Mucosa of stomach (tissue), 1 donor: Measurements from ENCODE around the gene FTO.
"Not testable (repeated sequence)": the region's sequence is repeated elsewhere in the genome, so short reads cannot be mapped to it uniquely, and the experiment has no call there.

Experiments
- H3K27me3 ChIP-seq: one replicate; pipeline ENCODE4 v1.7.0; 2013; ENCODE audit warnings: mild to moderate bottlenecking, low read length; ENCODE audit not compliant: control insufficient read depth, insufficient read depth
- H3K36me3 ChIP-seq: one replicate; pipeline ENCODE4 v1.7.0; 2013; ENCODE audit warnings: low read length; ENCODE audit not compliant: control insufficient read depth, insufficient read depth
- H3K4me1 ChIP-seq: one replicate; pipeline ENCODE4 v1.7.0; 2013; ENCODE audit warnings: mild to moderate bottlenecking, low read length; ENCODE audit not compliant: control insufficient read depth, insufficient read depth
- H3K4me3 ChIP-seq: one replicate; pipeline ENCODE4 v1.7.0; 2013; ENCODE audit warnings: low read length
- H3K9ac ChIP-seq: one replicate; pipeline ENCODE4 v1.7.0; 2013; ENCODE audit warnings: mild to moderate bottlenecking, low read length, moderate library complexity
- H3K9me3 ChIP-seq: one replicate; pipeline ENCODE4 v1.7.0; 2013; ENCODE audit warnings: mild to moderate bottlenecking, low read length, moderate library complexity; ENCODE audit not compliant: control insufficient read depth
- donor health status: Pancreatic carcinoma.

The FTO gene

GRCh38 chr16:53685334-53685733, 18.6 kb upstream of the FTO start:
- not testable (repeated sequence) for H3K36me3 ChIP-seq, H3K9ac ChIP-seq, H3K4me1 ChIP-seq, H3K27me3 ChIP-seq, H3K9me3 ChIP-seq, H3K4me3 ChIP-seq

DNA sequence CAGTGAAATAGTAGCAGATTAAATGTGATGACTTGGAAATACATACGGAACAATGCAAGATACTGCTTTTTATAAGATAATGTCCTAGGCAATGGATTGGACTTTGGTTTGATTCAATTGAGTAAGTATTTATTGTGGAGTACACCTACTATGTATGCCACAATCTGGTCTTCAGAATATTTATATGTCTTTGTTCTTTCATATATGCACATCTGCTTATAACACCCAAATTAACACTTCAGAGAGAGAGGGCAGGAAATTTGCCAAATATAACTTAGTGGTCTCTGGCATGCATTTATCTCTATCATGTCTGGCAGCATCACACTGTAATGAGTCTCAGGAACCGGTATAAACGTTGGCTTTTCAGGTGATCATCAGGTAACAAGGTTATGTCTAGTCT, 17.2 kb upstream of the FTO start:
- no peaks in the 10 kb centered on the region for H3K9me3 ChIP-seq

GRCh38 chr16:53689636-53690035, 14.3 kb upstream of the FTO start:
- no peaks in the 10 kb centered on the region for H3K36me3 ChIP-seq
- no peaks in the 10 kb centered on the region for H3K4me1 ChIP-seq
- no peak overlapping the region for H3K9ac ChIP-seq
- no peaks in the 10 kb centered on the region for H3K9me3 ChIP-seq
- H3K27me3 ChIP-seq, result no peaks in the 10 kb centered on the region
- H3K4me3 ChIP-seq, result no peak overlapping the region

More for the DNA sequence above, 17.2 kb upstream of the FTO start:
- no peaks in the 10 kb centered on the region for H3K27me3 ChIP-seq
- no peaks in the 10 kb centered on the region for H3K4me1 ChIP-seq
- H3K9ac ChIP-seq, result no peak overlapping the region
- no peak overlapping the region for H3K4me3 ChIP-seq
- H3K36me3 ChIP-seq, result no peaks in the 10 kb centered on the region

DNA sequence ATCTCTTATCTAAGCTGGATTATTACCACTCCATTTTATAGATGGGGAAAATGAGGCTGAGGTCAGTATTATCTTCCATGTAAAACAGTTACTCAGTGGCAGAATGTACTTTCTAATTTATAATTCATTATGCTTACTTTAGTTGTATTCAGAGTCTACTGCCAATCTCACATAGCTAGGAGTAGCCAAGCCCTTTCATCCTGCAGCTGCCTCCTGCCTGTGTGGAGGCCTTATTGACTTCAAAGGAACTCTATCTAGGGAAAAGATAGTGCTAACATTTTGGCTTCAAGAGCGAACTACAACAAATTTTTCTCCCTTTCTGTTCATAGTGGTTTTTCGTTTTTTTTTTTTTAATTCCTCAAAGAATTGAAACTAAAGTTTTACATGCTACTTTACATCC, 13.2 kb upstream of the FTO start:
- no peak overlapping the region for H3K4me3 ChIP-seq
- H3K27me3 ChIP-seq, result no peaks in the 10 kb centered on the region
- no peak overlapping the region for H3K9ac ChIP-seq
- no peaks in the 10 kb centered on the region for H3K9me3 ChIP-seq
- H3K36me3 ChIP-seq, result no peaks in the 10 kb centered on the region
- no peaks in the 10 kb centered on the region for H3K4me1 ChIP-seq

DNA sequence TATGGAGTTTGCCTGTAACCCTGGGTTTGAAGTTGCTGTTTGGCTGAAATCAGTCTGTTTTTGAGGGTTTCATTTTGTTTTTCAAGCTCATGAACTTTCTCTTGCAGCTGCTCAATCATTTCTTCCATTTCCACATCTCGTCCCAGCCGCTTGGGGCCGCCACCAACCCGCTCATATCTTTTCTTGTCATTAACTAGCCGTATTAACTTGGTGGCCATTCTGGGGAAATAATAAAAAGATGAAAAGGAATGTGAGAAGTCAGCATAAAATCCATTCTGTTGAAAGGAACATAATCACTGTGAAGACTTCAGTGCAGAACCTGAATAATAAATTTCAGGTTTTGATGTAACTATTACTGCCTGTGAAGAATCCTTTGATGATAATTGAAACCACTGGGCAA, 11.8 kb upstream of the FTO start:
- Histone ChIP-seq H3K4me1 (no peaks in the 10 kb centered on the region), H3K4me3 (no peak overlapping the region), H3K9me3 (no peaks in the 10 kb centered on the region), H3K9ac (no peak overlapping the region), H3K36me3 (no peaks in the 10 kb centered on the region), H3K27me3 (no peaks in the 10 kb centered on the region)

DNA sequence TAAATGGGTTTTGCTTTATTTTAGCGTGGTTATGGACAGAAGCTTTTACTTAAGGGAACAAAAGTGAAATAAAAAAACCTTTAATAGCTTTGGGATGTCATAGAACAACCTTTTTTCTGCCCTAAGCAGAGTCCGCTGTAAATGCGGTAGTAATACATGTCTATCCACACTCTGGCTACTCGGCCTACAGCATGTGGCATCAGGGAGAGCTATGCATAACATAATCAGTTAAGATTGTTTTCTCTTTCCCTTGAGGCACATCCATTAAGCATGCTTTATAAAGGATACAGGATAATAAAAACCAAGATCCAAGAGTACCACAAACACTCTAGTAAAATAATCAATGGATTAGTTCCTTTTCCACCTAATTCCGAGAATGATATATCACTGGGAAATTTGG, 10.6 kb upstream of the FTO start:
- Histone ChIP-seq H3K4me1 (no peaks in the 10 kb centered on the region), H3K27me3 (no peaks in the 10 kb centered on the region), H3K4me3 (no peak overlapping the region), H3K9me3 (no peaks in the 10 kb centered on the region), H3K9ac (no peak overlapping the region), H3K36me3 (no peaks in the 10 kb centered on the region)

GRCh38 chr16:53695070-53695469, 8.9 kb upstream of the FTO start:
- no peak overlapping the region for H3K9ac ChIP-seq
- no peaks in the 10 kb centered on the region for H3K9me3 ChIP-seq
- no peak overlapping the region for H3K4me3 ChIP-seq
- no peaks in the 10 kb centered on the region for H3K27me3 ChIP-seq
- no peaks in the 10 kb centered on the region for H3K36me3 ChIP-seq
- H3K4me1 ChIP-seq, result no peaks in the 10 kb centered on the region

- H3K36me3 ChIP-seq, H3K9ac ChIP-seq, H3K27me3 ChIP-seq, H3K4me3 ChIP-seq, H3K9me3 ChIP-seq, H3K4me1 ChIP-seq: not testable (repeated sequence)
Measured at GRCh38 chr16:53698271-53698670, 5.7 kb upstream of the FTO start.

GRCh38 chr16:53704445-53704813, 473 bp downstream of the FTO start:
- Histone ChIP-seq H3K36me3 (no peaks in the 10 kb centered on the region), H3K27me3 (no peaks in the 10 kb centered on the region), H3K4me3 (peak overlapping the region; percentile 77), H3K4me1 (no peaks in the 10 kb centered on the region), H3K9me3 (no peaks in the 10 kb centered on the region), H3K9ac (peak overlapping the region; percentile 70)

DNA sequence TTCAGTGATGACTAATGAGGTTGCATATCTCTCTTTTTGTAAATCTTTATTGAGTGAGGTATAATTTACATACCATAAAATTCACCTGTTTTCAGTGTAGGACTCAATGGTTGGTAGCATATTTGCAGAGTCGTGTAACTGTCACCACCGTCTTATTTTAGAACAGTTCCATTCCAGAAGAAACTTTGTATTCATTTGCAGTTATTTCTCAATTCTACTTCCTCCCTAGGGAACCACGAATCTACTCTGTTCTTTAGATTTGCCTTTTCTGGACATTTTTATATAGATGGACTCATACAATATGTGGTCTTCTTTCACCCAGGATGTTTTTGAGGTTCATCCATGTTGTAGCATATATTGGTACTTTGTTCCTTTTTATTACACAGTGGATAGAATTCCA, 3.7 kb downstream of the FTO start:
- Histone ChIP-seq H3K27me3 (no peaks in the 10 kb centered on the region), H3K9ac (no peak overlapping the region), H3K4me1 (no peaks in the 10 kb centered on the region), H3K9me3 (no peaks in the 10 kb centered on the region), H3K36me3 (no peaks in the 10 kb centered on the region), H3K4me3 (no peak overlapping the region)

- Histone ChIP-seq H3K4me3 (no peak overlapping the region), H3K4me1 (no peaks in the 10 kb centered on the region), H3K27me3 (no peaks in the 10 kb centered on the region), H3K9me3 (no peaks in the 10 kb centered on the region), H3K36me3 (no peaks in the 10 kb centered on the region), H3K9ac (no peak overlapping the region)
Measured at GRCh38 chr16:53708490-53708889, 4.5 kb downstream of the FTO start.

DNA sequence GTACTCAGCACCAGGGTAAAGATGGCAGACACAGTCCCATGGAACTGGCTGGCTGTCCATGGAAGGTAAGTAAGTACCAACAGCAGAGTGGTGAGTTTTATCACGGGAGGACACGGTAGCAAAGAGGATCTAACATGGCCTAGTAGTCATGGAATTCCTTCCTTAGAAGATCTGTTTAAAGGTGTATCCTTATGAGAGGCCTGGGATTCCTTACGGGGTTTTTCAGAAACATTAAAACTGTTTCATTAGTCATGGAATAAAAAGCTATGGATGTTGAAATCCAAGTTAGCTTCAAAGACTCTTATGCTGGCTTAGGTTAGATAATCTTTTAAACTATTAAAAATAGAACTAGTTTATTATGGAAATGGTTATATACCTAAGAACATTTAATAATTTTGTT, 7.4 kb downstream of the FTO start:
- no peaks in the 10 kb centered on the region for H3K36me3 ChIP-seq
- no peaks in the 10 kb centered on the region for H3K27me3 ChIP-seq
- no peak overlapping the region for H3K4me3 ChIP-seq
- no peaks in the 10 kb centered on the region for H3K4me1 ChIP-seq
- H3K9me3 ChIP-seq, result no peaks in the 10 kb centered on the region
- no peak overlapping the region for H3K9ac ChIP-seq

DNA sequence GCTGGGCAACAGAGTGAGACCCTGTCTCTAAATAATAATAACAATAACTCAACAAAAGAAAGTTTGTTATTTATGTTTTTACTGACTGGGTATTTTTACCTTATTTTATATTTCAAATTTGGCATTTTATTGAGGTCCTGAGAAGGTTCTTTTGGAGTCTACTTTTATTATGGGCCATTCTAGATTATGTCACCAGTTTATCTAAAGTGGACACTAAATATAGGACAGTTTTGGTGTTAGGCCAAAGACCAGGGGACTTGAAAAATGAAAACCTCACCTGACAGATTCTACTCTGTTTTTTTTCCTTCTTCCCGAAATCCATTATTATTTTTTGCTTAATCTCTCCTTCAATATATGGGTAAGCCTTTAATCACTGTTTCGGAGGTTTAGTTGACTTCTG, 8.1 kb downstream of the FTO start:
- H3K9me3 ChIP-seq, result no peaks in the 10 kb centered on the region
- no peak overlapping the region for H3K9ac ChIP-seq
- H3K4me1 ChIP-seq, result no peaks in the 10 kb centered on the region
- no peak overlapping the region for H3K4me3 ChIP-seq
- H3K27me3 ChIP-seq, result no peaks in the 10 kb centered on the region
- no peaks in the 10 kb centered on the region for H3K36me3 ChIP-seq
